SU-DHL-6 (cell line): ENCODE results near the gene SRGAP1.

Experiments used
- EZH2phosphoT487 ChIP-seq: fragments of 200-600 bp; sonication (generic), shearing (Covaris generic); conservative IDR thresholded peaks from 2 replicates; pipeline ENCODE4 v1.6.1; 2018; ENCODE audit warnings: mild to moderate bottlenecking, antibody characterized with exemption, low read length, moderate library complexity, mixed read lengths
- TF ChIP-seq, protein P1 (sequence below): fragments of 200-600 bp; sonication (generic); IDR thresholded peaks from one replicate; pipeline ENCODE4 v1.5.1; 2017; ENCODE audit warnings: antibody characterized with exemption, mild to moderate bottlenecking, low read length, moderate library complexity; ENCODE audit not compliant: insufficient read depth, poor library complexity, severe bottlenecking

DNA sequence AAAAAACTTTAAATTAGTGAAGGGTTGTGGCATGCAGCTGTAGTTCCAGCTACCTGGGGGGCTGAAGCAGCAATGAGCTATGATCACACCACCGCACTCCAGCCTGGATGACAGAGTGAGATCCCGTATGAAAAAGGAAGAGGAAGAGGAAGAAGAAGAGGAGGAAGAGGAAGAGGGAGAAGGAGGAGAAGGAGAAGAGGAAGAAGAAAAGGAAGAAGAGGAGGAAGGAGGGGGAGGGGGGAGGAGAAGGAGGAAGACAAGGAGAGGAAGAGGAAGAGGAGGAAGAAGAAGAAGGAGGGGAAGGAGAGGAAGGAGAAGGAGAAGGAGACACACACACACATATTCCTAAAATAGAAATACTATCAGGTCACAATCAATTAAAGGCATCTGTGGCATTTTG is 32.7 kb upstream of the SRGAP1 start:
- TF ChIP-seq, protein P1, sequence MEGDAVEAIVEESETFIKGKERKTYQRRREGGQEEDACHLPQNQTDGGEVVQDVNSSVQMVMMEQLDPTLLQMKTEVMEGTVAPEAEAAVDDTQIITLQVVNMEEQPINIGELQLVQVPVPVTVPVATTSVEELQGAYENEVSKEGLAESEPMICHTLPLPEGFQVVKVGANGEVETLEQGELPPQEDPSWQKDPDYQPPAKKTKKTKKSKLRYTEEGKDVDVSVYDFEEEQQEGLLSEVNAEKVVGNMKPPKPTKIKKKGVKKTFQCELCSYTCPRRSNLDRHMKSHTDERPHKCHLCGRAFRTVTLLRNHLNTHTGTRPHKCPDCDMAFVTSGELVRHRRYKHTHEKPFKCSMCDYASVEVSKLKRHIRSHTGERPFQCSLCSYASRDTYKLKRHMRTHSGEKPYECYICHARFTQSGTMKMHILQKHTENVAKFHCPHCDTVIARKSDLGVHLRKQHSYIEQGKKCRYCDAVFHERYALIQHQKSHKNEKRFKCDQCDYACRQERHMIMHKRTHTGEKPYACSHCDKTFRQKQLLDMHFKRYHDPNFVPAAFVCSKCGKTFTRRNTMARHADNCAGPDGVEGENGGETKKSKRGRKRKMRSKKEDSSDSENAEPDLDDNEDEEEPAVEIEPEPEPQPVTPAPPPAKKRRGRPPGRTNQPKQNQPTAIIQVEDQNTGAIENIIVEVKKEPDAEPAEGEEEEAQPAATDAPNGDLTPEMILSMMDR, result no peak
- no peak for TF ChIP-seq EZH2phosphoT487
